AG08395 (cell line): ENCODE measurements around the gene ZNF750.

Experiments used
- DNase-seq: peaks from one replicate; pipeline ENCODE4 v3.0.0; 2012; ENCODE audit warnings: mixed read lengths, low spot score

The ZNF750 gene

DNA sequence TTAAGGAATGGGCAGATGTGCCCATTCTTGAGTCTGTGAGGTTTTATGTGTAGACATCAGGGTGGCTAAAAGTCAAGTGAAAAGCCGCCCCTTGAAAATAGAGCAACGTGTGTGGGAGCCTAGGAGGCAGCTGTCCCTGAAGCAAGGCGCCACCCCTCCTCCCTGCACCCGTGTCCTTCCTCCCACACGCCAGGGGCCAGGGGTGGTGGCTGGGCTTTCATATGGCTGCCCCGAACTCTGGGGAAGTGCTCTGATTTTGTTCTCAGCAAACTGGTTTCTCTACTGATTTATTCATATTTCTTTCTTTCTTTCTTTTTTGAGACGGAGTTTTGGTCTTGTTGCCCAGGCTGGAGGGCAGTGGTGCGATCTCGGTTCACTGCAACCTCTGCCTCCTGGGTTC lies 4.7 kb downstream of the ZNF750 start:
- no peak for DNase-seq

DNA sequence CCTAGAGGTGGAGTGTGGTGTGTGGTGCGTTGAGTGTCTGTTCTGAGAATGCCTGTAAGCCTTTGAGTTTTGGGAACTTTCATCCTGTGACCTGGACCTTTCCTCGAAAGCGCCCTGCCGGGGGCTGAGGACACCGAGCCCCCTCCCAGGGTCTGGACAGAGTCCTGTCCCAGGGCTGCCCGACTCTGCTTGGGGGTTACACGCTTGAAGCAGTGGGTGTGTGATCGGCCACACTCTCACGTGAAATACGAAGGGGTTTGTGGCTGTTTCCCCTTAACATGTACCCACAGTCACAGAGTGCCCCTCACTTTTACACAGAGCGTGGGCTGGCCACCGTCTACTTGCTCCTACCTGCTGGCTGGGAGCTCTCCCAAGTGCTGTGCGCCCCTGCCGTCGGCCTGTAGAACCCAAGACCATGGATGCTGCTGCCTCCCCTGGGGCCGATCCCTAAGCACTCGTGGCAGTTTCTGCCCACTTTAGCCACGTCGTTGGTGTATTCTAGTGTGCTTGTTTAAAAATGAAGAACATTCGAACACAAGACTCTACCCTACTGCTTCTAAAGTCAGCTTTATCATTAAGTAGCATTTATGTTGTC lies 6.8 kb downstream of the ZNF750 start:
- no peak for DNase-seq

DNA sequence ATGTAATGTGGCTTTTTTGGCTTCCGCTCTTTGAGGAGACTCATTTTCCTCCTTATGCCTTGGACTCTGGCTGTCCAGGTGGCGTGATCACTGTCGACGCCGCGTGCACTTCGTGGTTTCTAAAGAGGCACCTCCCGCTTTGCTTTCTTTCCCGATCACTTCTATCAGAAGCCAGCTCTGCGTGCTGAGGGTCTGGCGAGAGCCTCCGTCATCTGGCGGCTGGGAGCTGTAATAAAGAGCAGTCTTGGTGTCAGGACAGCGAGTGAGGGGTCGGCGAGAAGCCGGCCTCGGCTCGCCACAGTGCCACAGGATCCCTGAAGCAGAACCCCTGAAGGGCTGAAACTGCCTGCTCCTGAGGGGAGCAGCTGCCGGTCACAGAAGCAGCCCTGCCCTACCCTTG lies 7.4 kb downstream of the ZNF750 start:
- DNase-seq, result no peak

DNA sequence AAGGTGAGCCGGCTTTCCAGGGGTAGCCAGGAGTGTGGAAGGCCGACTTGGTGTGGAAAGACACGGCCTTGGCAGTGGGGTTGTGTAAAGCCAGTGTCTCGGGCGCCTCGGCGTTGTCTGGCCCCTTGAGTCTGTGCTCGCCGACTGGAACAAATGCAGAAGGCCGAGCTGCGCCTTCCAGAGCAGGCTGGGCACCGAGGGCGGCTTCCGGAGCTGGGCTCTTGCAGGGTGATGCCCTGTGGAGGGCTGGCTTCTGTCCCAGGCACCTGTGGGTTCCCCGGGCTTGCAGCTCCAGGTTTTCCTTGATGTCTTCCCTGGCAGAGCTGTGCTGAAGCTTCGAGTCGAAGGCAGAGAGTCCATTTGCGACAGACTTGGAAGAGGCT lies 8.0 kb downstream of the ZNF750 start:
- no peak for DNase-seq

DNA sequence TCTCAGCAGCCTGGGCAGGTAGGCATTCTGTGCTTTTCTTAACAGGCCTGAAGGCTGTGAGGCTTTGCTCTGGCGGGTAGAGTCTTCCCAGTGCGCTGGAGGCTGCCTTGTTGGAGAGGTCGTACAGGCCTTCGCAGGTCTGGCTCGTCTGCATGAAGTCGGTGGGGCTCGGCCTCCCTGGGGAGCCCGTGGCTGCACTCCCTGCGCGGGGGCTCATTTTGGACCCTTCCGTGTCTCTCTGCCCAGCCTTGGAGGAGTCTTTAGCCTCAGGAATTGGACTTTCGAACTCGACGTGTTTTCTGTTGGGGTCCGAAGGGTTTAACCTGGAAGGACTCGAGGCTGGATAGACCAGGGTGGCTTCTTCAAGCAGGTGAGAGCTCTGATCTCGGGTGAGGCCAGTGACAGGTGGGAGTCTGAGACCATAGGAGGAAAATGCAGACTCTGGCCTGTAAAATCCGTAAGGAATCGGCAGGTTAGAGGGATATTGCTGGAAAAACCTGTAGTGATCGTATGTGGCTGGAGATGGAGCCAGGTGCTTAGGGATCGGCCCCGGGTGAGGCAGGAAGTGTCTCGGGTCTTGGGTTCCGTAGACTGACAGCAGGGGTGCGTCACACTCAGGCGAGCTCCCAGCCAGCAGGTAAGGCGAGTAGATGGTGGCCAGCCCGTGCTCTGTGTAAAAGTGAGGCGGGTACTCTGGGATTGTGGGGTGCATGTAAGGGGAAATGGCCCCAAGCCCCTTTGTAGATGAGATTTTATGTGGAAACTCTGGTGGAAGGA lies 8.6 kb downstream of the ZNF750 start:
- no peak for DNase-seq

DNA sequence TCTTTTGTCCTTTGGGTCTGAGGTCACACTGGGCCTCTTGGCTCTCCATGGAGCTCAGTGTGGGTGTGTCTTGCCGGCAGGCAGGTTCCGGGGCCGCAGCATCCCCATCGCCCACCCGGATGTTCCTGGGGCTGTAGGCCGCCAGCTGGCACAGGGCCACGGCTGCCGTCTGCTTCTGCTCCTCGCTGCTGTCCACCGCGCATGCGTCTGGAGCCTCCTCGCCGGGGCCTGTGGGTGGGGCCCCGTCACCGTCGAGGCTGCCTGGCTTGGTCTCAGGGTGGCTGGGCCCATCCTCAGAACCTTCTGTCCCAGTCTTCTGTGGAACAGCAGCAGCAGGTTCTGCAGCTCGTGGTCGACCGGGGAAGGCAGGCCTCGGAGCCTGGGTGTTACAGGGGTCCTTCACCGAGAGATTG lies 9.6 kb downstream of the ZNF750 start:
- no peak for DNase-seq

DNA sequence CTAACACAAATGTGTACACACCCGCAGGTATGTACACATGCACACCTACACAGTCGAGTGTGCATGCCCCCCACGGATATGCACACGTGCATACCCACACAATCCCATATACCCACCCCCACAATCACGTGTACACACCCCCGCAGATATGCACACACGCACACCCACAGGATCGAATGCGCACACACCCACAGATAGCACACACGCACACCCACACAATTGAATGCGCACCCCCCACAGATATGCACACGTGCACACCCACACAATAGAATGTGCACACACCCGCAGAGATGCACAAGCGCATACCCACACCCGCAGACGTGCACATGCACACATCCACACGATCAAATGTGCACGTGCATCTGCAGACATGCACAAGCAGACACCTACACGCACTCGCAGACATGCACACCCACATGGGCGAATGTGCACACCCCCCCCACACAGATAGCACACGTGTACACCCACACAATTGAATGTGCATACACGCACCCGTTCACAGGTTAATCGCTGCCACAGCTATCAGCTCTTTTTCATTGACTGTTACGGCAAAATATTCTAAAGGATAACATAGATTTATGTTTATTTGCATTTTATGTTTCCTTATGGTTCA lies 10.8 kb downstream of the ZNF750 start:
- no peak for DNase-seq

DNA sequence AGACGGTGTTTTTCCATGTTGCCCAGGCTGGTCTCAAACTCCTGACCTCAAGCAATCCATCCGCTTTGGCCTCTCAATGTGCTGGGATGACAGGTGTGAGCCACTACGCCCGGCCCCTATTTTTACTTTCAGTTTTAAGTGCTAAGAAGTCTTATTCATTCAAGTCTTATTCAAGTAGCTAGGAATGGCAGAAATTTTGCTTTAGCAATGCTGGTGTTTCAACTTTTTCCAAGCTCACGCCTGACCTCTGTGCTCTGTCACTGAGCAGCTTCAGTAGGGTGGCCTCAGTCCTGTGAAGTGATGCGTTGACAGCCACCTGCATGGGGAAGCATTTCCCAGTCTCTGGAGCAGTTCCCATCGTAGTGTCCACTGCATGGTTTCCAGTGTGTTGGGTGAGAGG lies 12.9 kb downstream of the ZNF750 start:
- no peak for DNase-seq

DNA sequence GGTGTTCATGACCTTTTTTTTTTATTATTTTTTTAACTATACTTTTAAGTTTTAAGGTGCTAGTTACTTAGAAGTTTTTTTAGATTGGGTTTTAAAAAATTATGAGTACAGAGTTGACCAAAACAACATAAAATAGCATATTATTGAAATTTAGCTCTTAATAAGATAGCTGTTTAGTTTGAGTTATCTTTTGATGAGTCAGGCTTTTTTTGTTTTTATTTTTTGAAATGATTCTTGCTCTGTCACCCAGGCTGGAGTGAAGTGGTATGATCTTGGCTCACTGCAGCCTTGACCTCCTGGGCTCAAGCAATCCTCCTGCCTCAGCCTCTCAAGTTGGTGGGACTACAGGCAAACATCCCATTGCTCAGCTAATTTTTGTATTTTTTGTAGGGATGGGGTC lies 13.6 kb downstream of the ZNF750 start:
- DNase-seq, result no peak

DNA sequence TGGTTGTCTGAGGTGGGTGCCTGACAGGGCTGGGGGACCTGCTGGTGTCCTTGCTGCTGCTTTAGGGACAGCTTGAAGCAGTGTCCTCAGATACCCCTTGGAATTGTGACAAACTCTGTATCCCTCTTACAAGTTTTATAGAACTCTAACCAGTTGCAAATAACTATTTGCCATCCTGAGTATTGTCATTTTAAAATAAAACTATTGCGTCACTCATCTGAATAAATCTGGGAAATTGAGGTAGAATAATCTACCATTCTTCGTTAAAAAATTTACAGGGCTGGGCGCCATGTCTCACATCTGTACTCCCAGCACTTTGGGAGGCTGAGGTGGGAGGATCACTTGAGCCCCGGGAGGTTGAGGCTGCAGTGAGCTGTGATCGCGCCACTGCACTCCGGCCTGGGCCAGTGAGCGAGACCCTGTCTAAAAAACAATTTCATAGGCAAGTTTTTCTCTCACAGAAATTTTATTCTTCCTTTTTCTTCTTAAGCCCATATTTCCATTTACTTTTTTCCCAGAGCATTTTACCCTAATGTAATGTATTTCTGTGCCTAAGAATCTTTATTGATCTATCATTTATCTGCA lies 14.2 kb downstream of the ZNF750 start:
- no peak for DNase-seq

DNA sequence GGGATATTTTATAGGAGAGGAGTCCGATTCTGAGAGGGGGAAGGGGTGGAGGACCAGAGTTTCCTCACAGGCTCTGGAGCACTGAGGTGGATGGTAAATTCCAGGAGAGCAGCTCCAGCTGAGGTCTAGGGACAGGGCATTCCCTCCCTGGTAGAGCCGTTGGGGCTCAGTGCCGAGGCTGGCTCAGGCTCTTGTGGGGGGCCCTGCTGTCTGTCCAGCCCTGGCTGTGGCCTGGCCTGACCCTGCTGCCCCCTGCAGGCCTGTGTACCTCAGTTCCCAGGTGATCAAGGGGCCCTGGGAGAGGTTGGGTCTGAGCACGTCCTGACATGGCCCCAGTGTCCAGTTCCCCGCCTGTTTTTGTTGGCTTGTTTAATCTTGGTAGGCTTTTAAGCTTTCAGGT lies 16.8 kb downstream of the ZNF750 start:
- DNase-seq, result no peak

DNA sequence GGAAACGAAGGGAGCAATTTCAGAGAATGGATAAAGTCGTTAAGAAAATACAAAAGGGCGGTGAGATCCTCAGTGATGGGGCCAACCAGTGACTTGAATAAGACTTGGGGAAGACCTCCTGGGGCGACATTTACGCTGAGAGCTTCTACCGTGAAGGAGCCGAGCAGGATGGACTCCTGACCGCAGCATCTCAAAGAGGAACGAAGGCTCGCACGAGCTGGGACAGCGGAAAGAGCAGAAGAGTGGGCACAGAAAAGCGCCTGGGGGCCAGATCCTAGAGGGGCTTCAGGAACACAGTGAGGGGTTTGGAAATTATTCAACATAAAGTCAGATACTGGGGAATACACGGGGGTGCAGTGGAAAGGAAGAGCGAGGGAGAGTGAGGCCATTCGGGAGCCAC lies 17.5 kb downstream of the ZNF750 start:
- DNase-seq, result no peak

DNA sequence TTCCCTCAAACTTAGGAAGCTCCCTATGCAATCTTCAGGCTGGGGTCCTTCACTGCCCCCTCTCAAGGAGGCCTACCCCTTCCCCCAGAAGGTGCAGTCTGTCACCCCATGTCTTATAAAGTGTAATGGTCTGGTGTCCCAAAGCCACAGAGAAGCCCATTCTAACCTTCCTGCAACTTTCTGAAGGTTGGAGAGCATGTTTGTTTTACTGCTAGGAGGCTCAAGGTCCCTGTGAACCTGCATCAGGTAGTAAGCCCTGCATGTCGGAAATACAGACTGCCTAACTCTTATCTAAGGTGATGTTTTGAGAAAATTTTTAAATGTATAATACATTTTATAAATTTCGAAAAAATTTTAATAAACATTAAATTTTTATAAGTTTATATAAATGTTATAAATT lies 18.3 kb downstream of the ZNF750 start:
- no peak for DNase-seq

DNA sequence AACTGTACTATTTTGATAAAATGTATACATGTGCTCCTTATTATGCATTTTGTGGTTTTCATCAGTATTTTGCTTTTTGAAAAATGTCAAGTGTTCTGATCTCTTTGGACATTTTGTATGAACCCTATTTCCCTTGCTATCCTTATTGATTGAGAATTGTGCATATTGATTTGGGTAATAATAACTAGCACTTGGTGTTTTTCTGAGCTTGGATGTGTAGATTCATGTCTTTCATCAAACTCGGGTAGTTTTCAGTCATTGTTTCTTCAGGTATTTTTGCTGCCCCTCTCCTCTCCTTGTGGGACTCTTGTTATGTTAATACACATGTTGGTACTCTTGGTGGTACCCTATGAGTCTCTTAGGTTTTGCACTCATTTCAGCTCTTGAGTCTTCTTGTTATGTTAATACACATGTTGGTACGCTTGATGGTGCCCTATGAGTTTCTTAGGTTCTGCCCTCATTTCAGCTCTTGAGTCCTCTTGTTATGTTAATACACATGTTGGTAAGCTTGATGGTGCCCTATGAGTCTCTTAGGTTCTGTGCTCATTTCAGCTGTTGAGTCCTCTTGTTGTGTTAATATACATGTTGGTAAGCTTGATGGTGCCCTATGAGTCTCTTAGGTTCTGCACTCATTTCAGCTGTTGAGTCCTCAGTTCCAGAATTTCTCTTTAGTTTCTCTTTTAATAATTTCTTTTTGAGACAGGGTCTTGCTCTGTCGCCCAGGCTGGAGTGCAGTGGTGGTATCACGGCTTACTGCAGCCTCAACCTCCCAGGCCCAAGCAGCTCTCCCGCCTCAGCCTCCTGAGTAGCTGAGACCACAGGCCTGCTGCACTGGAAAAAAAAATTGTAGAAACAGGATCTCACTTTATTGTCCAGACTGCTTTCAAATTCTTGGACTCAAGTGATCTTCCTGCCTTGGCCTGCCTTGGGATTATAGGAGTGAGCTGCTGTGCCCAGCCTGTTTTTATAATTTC lies 19.3 kb downstream of the ZNF750 start:
- no peak for DNase-seq

DNA sequence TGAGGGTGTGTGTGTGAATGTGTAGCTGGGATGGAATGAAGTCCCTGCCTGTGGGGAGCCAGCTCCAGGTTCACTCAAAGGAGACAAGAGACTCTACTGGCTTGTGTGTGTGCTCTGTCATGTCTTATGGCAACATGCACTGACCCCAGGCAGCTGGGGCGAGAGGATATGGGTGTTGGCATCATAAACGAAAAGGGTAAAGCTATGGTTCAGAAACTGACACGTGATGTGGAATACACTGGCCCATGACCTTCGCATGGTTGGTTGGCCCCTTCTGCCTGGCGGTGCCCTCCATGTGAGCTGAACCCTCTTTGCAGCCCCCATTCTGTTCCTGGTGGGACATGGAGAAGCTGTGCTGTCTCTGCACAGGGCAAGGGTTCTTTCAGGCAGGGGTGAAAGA lies 21.9 kb downstream of the ZNF750 start:
- DNase-seq, result no peak

DNA sequence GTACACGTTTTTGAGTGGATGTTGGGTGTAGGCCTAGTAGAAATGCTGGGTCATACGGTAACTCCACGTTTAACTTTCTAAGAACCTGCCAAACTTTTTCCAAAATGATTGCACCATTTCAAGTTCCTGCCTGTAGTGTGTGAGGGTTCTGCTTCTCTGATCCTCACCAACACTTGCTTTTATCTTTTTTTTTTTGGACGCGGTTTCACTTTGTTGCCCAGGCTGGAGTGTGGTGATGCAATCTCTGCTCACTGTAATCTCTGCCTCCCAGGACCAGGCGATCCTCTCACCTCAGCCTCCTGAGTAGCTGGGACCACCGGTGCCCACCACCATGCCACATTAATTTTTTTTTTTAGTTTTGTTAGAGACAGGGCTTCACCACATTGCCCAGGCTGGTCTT lies 23.5 kb downstream of the ZNF750 start:
- no peak for DNase-seq

DNA sequence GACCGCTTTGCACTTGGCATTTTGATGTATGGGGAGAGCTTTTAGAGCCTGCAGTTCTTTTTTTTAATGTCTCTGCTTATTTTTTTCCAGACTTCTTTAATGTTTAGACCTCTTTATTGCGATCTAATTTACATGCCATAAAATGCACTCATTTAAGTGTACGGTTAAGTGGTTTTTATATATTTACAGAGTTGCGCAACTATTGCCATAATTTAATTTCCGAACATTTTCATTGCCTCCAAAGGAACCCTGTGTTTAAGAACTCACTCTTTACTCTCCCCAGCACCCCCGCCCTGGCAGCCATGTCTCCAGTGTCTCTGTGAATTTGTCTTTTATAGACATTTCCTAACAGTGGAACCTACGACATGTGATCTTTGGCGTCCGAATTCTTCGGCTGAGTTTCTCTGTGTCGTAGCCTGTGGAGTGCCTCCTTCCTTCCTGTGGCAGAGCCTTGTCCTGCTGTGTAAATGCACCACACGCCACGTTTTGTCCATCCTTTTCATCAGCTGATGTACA lies 24.0 kb downstream of the ZNF750 start:
- DNase-seq, result no peak

DNA sequence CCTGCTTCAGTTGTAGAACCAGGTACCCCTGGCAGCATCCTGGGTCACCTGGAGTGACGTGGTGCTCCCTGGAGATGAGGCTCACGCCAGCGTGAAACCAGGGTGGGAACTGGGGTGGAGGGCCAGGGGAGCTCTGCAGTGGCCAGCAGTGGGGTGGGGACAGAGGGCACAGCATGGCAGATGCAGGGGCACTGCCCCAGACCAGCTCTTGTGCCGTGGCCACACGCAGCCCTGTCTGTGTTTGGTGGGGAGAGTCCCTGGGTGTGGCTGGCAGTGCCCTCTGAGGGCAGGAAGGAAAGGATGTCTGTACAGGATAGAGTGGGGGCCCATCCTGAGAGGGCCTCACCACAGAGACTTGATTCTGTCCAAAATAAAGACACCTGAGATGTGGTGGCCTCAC lies 24.5 kb downstream of the ZNF750 start:
- DNase-seq, result no peak

DNA sequence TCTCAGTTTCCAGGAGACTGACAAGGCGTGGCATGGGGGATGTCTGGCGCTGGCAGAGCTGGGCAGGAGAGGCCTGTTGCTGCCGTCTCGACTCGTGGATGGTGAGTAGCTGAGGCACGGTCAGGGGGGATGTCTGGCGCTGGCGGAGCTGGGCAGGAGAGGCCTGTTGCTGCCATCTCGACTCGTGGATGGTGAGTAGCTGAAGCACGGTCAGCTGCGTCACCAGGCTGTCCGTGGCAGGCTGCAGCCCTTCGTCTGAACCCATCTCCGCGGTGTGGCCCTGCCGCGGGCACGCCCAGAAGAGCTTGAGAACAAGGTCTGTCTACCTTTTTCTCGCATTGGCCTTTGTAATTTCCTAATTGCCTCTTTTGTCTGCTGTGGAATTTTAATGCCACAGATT lies 25.0 kb downstream of the ZNF750 start:
- DNase-seq, result no peak

DNA sequence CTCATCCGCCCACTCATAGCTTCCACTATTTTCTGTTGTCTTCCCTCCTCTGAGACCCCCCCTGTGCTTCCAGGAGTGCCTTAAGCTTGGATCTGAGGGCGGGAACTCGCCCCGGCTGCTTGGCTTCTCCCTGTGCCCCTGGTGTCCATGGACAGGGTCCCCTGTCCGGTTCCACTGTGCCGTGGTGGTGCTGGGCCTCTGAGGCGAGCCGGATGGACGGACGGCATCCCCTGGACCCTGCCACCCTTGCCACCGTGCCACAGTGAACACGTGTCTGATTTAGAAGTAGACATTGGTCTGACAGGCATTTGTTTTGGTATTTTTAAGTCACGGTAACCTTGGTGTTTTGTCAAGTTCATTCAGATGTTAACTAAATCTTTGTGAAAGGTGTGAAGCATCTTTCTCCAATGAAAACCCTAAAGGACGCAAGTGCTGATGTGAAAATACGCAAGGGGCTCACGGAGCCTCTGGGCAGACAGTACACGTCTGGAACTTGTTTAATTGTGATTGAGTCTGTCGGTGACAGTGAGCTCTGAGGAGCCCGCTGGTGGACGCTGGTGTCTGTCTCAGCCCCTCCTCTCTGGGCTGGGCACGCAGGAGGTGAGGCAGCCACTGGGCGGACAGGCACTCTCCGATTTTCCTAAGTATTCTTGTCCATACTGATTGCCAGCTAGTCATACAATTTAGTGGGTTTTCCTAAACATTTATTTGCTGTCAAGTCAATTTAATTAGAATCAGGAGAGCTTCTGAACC lies 26.3 kb downstream of the ZNF750 start:
- no peak for DNase-seq

DNA sequence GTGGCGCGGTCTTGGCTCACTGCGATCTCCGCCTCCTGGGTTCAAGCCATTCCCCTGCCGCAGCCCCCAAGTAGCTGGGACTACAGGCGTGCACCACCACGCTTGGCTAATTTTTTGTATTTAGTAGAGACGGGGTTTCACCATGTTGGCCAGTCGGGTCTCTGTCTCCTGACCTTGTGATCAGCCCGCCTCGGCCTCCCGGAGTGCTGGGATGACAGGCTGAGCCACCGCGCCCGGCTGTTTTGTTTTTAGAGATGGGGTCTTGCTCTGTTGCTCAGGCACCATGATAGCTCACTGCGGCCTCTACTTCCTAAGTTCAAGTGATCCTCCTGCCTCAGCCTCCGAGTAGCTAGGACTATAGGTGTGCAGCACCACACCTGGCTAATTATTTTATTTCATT lies 27.2 kb downstream of the ZNF750 start:
- no peak for DNase-seq
